WERI-Rb-1 (cell line): ENCODE measurements around the gene KPNA5.

Experiments
- DNase-seq: peaks from one replicate; pipeline ENCODE4 v3.0.0-alpha.2; 2020
- H3K27ac ChIP-seq: fragments of 250-450 bp; sonication (Bioruptor Pico); 2 replicates; pipeline ENCODE4 v1.5.1; 2020; ENCODE audit warnings: mild to moderate bottlenecking, moderate library complexity
- H3K27me3 ChIP-seq: fragments of 250-450 bp; sonication (Bioruptor Pico); 2 replicates; pipeline ENCODE4 v1.5.1; 2021; ENCODE audit warnings: mild to moderate bottlenecking, low read depth, moderate library complexity; ENCODE audit not compliant: insufficient read depth, severe bottlenecking
- H3K36me3 ChIP-seq: fragments of 250-450 bp; sonication (Bioruptor Pico); 2 replicates; pipeline ENCODE4 v1.5.1; 2020; ENCODE audit warnings: mild to moderate bottlenecking, moderate library complexity
- H3K4me3 ChIP-seq: 2 replicates; pipeline ENCODE4 v1.5.1; 2011; ENCODE audit warnings: low read depth, mild to moderate bottlenecking, control low read depth, low read length
- H3K9me3 ChIP-seq: fragments of 250-450 bp; sonication (Bioruptor Pico); 2 replicates; pipeline ENCODE4 v1.5.1; 2021; ENCODE audit warnings: mild to moderate bottlenecking, moderate library complexity; ENCODE audit not compliant: severe bottlenecking
- CTCF ChIP-seq: IDR thresholded peaks from 2 replicates; pipeline ENCODE4 v1.5.1; 2011; ENCODE audit warnings: low read depth, mild to moderate bottlenecking, control low read depth, inconsistent platforms, low read length

Gene KPNA5

GRCh38 chr6:116666869-116667268, 14.1 kb upstream of the KPNA5 start:
- H3K9me3 ChIP-seq = no peaks in the 10 kb centered on the region
- H3K4me3 ChIP-seq = no peak overlapping the region
- no peak for DNase-seq
- no peak for TF ChIP-seq CTCF
- no peak overlapping the region for H3K27ac ChIP-seq
- H3K27me3 ChIP-seq = no peaks in the 10 kb centered on the region
- peaks cover 4% of the 10 kb centered on the region for H3K36me3 ChIP-seq

- no peak for TF ChIP-seq CTCF
- peaks cover 4% of the 10 kb centered on the region for H3K36me3 ChIP-seq
- no peaks in the 10 kb centered on the region for H3K27me3 ChIP-seq
- peak overlapping the region; percentile 99 for H3K4me3 ChIP-seq
- no peak overlapping the region; the same call in 1 of the 2 replicates for H3K27ac ChIP-seq
- no peaks in the 10 kb centered on the region for H3K9me3 ChIP-seq
- no peak for DNase-seq
Observed at GRCh38 chr6:116667623-116668022, 13.4 kb upstream of the KPNA5 start.

GRCh38 chr6:116672306-116672705, 8.7 kb upstream of the KPNA5 start:
- H3K4me3 ChIP-seq = no peak overlapping the region
- no peaks in the 10 kb centered on the region for H3K9me3 ChIP-seq
- H3K36me3 ChIP-seq = peaks cover 4% of the 10 kb centered on the region
- no peaks in the 10 kb centered on the region for H3K27me3 ChIP-seq
- DNase-seq = no peak
- no peak overlapping the region for H3K27ac ChIP-seq
- no peak for TF ChIP-seq CTCF

GRCh38 chr6:116676021-116676420, 5.0 kb upstream of the KPNA5 start:
- no peaks in the 10 kb centered on the region for H3K27me3 ChIP-seq
- DNase-seq = no peak
- TF ChIP-seq CTCF = no peak
- no peaks in the 10 kb centered on the region for H3K36me3 ChIP-seq
- no peaks in the 10 kb centered on the region for H3K9me3 ChIP-seq
- no peak overlapping the region for H3K27ac ChIP-seq
- no peak overlapping the region for H3K4me3 ChIP-seq

GRCh38 chr6:116682334-116682712, 1.3 kb downstream of the KPNA5 start:
- peak overlapping the region; percentile 91 for H3K27ac ChIP-seq
- DNase-seq = no peak
- H3K9me3 ChIP-seq = no peaks in the 10 kb centered on the region

More at GRCh38 chr6:116682334-116682712, 1.3 kb downstream of the KPNA5 start:
- peak overlapping the region; percentile 68 for H3K4me3 ChIP-seq
- H3K27me3 ChIP-seq = no peaks in the 10 kb centered on the region
- 0 out of 2 replicates have a peak, but pooled peaks cover 6% of the 10 kb centered on the region for H3K36me3 ChIP-seq
- no peak for TF ChIP-seq CTCF
